ENCODE results near the gene PRPF6. TPM values are rescaled to one million over a fixed set of nuclear protein-coding genes. Genes with fewer than 3 reads are reported as not detected.

Gene PRPF6
- total RNA-seq, 3 donors from 2014 or later: 51.2 to 64.4 (median 59.1) TPM

GRCh38 chr20:64053841-64054661, 73.1 kb downstream of the PRPF6 start:
- Histone ChIP-seq H3K36me3 (ENCODE audit: low read depth) (no peaks in the 10 kb centered on the region), H3K4me3 (no peak overlapping the region), H3K4me1 (ENCODE audit: low read depth) (peaks cover 5% of the 10 kb centered on the region), H3K9me3 (no peaks in the 10 kb centered on the region)
- ATAC-seq (no peak), DNase-seq (no peak)
- no peak for TF ChIP-seq CTCF (IDR thresholded peaks at IDR 0.05)
- intact Hi-C loops (cut with DNase I, micrococcal nuclease): no loop called here

GRCh38 chr20:64055396-64055892, 74.5 kb downstream of the PRPF6 start:
- no peak for ATAC-seq
- no peaks in the 10 kb centered on the region for H3K4me1 ChIP-seq (ENCODE audit: low read depth)
- no peak for TF ChIP-seq CTCF (IDR thresholded peaks at IDR 0.05)
- DNase-seq: no peak
- intact Hi-C loops (cut with DNase I, micrococcal nuclease): no loop called here
- no peak overlapping the region for H3K4me3 ChIP-seq
- no peaks in the 10 kb centered on the region for H3K9me3 ChIP-seq
- H3K36me3 ChIP-seq (ENCODE audit: low read depth): no peaks in the 10 kb centered on the region

GRCh38 chr20:64055893-64056638, 75.1 kb downstream of the PRPF6 start:
- TF ChIP-seq CTCF (IDR thresholded peaks at IDR 0.05): no peak

GRCh38 chr20:64056639-64056888, 75.6 kb downstream of the PRPF6 start:
- no peaks in the 10 kb centered on the region for H3K36me3 ChIP-seq (ENCODE audit: low read depth)
- no peaks in the 10 kb centered on the region for H3K9me3 ChIP-seq
- DNase-seq (no peak), ATAC-seq (no peak)
- no peak for TF ChIP-seq CTCF (IDR thresholded peaks at IDR 0.05)
- no peaks in the 10 kb centered on the region for H3K4me1 ChIP-seq (ENCODE audit: low read depth)
- H3K4me3 ChIP-seq: no peak overlapping the region
- intact Hi-C loops (cut with DNase I, micrococcal nuclease): no loop called here

More at GRCh38 chr20:64055893-64056638, 75.1 kb downstream of the PRPF6 start:
- Histone ChIP-seq H3K4me3 (no peak overlapping the region), H3K4me1 (ENCODE audit: low read depth) (no peaks in the 10 kb centered on the region), H3K9me3 (no peaks in the 10 kb centered on the region), H3K36me3 (ENCODE audit: low read depth) (no peaks in the 10 kb centered on the region)
- intact Hi-C loops (cut with DNase I, micrococcal nuclease): no loop called here
- ATAC-seq: no peak
- DNase-seq: no peak

GRCh38 chr20:64056889-64057627, 76.1 kb downstream of the PRPF6 start:
- H3K4me3 ChIP-seq: no peak overlapping the region

More at GRCh38 chr20:64056889-64057627, 76.1 kb downstream of the PRPF6 start:
- Histone ChIP-seq H3K36me3 (ENCODE audit: low read depth) (no peaks in the 10 kb centered on the region), H3K4me1 (ENCODE audit: low read depth) (no peaks in the 10 kb centered on the region), H3K9me3 (no peaks in the 10 kb centered on the region)
- no peak for TF ChIP-seq CTCF (IDR thresholded peaks at IDR 0.05)
- DNase-seq: no peak
- intact Hi-C loops (cut with DNase I, micrococcal nuclease): no loop called here
- ATAC-seq: no peak

Measured in mucosa of descending colon (tissue), 3 donors.